Stimulated activated CD4-positive, alpha-beta T cell treated with anti-CD3 and anti-CD28 coated beads, Interleukin-12 subunit alpha, Interleukin-12 subunit beta, amount 100 ng/mL, for 24 hours (primary cell): ENCODE measurements around the gene MCRIP1.

Experiments
- DNase-seq, 2 experiments: peaks; one replicate each; pipeline ENCODE4 v3.0.0-alpha.2; 2020; ENCODE audit warnings: low read depth in 2 of 2

Gene MCRIP1

DNA sequence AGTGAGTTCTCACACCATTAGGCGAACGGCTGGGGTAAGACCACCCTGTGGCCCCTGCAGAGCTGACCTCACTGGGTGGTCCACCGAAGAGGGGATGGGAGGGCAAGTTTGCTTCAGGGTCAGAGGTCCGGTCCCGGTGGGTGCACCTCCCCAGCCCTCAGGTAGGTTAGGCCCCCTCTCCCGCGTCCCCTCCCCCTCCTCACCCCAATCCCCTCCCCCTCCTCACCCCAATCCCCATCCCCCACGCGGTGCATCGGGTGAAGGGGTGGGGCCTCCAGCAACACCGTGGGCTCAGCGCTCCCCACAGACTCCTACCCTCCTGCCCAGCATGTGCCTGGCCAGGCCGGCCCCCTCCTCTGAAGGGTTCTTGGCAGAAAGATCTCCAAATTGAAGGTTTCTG lies 13.4 kb downstream of the MCRIP1 start:
- DNase-seq: no peak

DNA sequence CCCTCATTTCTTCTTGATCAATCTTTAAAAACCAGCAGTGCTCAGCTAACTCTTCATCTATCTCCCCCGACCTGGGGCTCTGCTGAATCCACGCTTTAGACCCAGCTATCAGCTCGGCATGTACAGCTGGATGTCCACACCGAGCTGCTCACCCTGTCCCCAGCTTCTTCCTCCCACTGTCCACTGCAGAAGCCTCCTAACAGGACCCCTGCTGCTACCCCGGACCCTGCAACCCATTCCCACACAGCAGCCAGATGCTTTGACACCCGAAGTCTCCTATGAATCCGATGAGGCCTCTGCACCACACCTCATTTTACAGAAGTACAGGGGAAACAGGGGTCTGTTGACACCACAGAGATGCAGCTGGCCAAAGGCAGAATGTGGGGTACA lies 15.3 kb downstream of the MCRIP1 start:
- DNase-seq: no peak

DNA sequence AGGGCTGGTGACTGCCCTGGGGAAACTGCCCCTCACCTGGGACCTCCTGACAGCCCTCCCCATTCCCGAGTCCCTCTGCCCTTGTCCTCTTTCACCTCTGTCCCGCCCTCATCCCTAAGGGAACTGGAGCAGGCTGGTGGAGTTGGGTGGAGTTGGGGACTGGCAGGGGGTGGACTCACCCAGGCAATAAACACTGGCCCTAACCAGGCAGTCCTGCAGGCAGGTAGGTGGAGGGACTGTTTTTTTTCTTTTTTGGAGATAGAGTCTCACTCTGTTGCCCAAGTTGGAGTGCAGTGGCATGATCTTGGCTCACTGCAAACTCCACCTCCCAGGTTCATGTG lies 17.5 kb downstream of the MCRIP1 start:
- no peak for DNase-seq

DNA sequence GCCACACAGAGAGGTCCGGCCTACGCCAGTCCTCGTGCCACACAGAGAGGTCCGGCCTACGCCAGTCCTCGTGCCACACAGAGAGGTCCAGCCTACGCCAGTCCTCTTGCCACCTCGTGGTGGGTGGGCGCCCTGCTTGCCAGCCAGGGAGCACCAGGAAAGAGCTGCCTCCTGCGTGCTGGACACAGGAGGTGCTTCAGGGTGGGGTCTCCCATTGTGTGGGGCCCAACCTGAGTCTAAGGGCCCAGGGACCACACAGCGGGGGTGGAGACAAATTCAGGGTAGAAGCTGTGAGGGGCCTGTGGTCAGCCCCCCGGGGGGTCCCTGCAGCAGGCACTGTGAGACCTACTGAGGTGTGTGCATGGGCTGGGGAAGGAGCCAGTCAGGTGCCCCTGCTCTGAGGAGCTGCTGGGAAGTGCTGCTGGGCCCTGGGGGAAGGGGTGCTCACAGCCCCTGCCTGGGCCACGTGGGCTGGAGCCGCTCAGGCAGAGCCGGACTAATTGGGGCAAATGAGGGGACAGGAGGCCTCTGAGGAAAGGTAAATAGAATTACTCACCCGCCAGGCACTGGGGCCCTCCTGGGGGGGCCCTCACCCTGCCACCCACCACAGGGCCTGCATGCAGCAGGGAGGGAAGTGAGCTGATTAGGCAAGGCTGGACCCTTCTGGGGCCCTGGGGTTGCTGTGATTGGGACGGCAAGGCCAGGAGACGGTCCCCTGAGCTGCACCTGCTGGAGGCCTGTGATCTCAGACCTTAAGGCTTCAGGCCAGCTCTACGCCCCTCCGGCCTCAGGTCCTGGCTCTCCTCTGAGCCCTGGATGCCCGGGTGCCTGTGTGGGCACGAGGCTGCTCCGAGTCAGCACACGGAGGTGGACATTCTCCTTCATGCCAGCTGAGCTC lies 18.1 kb downstream of the MCRIP1 start:
- DNase-seq: no peak

DNA sequence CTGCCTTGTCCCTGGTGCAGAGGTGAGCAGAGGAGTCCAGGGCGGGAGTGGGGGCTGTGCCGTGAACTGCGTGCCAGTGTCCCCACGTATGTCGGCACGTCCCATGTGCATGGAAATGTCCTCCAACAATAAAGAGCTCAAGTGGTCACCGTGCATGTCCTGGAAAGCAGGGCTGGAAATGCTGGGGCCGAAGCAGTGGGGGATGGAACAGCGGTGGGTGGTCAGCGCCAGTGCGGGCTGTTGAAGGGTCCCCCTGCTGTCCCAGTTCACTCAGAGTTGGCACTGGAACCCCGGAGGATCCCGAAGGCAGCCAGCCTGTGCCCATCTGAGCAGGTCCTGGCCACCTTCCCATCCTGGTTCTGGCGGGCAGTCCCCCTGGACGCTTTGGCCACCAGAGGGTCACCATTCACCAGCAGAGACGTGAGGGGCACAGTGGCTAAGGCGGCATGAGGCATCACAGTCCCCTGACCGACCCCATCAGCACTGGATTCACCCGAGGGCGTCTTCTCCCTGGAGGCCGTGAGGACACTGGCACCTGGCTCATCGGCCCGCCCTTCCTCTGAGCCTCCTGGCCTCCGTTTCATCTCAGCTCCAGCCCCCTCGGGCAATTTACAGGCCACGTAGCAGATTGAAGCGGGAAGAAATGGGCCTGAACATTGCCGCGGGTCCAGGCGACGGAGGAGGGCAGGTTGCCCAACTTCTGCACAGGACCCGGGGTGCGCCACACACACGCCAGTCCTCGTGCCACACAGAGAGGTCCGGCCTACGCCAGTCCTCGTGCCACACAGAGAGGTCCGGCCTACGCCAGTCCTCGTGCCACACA lies 19.0 kb downstream of the MCRIP1 start:
- no peak for DNase-seq

DNA sequence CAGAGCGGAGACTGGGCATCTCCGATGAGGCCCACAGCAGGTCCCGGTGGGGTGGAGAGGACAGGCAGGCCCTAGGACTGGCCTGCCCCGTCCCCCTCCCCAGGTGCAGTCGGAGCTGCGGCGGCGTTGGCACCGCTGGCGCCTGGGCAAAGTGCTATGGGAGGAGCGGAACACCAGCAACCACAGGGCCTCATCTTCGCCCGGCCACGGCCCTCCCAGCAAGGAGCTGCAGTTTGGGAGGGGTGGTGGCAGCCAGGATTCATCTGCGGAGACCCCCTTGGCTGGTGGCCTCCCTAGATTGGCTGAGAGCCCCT lies 19.8 kb downstream of the MCRIP1 start:
- no peak for DNase-seq

DNA sequence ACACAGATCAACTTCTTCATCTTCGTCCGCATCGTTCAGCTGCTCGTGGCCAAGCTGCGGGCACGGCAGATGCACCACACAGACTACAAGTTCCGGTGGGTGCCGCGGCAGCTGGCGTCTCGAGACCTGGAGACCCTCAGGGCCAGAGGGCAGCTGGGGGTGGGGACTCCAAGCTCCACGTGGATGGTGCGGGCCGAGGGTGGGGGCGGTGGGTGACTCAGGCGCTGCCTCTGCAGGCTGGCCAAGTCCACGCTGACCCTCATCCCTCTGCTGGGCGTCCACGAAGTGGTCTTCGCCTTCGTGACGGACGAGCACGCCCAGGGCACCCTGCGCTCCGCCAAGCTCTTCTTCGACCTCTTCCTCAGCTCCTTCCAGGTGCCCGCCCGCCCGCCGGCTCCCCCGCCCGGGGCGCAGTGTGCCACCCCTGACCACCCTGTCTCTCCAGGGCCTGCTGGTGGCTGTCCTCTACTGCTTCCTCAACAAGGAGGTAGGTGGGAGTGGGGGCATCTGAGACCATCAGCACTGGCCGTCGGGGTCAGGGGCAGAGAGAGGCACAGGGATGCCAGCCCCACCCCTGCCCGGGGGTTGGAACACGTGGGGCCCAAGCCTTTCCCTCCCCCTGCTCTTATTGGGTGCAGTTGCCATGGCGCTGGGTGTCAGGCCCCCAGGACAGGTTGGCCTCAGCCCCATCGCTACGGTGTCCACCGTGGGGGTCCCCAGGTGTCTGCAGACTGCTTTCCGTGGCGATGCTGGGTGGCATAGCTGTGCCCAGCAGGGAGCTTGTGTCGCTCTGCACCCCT lies 20.3 kb downstream of the MCRIP1 start:
- DNase-seq: no peak

DNA sequence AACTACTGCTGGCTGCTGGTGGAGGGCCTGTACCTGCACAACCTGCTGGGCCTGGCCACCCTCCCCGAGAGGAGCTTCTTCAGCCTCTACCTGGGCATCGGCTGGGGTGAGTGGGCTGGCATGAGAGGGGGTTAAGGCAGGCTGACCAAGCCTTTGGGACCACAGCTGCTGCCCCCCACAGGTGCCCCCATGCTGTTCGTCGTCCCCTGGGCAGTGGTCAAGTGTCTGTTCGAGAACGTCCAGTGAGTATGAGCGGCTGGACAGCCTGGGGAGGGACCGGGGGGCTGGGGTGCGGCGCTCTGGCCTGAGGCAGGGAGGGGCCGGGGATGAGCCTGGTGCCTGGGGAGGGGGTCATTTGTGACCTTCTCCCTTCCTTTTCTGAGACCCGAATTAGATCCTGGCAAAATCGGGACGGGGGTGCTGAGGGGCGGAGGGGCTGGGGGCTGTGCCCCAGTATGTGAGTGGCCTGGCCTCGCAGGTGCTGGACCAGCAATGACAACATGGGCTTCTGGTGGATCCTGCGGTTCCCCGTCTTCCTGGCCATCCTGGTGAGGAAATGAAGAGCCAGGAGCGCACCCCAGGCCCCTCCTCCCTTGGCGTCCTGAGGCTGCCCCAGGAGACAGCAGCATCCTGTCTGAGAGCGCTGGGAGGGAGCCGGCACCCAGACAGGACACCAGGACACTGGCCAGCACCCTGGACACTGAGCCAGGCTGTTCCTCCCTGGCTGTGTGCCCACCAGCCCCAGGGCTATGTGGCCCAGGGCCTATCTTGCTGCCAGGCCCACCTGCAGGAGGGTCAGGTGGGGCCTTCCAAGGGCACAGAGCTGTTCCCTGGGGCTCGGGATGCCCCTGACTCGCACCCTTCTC lies 21.2 kb downstream of the MCRIP1 start:
- DNase-seq: no peak

DNA sequence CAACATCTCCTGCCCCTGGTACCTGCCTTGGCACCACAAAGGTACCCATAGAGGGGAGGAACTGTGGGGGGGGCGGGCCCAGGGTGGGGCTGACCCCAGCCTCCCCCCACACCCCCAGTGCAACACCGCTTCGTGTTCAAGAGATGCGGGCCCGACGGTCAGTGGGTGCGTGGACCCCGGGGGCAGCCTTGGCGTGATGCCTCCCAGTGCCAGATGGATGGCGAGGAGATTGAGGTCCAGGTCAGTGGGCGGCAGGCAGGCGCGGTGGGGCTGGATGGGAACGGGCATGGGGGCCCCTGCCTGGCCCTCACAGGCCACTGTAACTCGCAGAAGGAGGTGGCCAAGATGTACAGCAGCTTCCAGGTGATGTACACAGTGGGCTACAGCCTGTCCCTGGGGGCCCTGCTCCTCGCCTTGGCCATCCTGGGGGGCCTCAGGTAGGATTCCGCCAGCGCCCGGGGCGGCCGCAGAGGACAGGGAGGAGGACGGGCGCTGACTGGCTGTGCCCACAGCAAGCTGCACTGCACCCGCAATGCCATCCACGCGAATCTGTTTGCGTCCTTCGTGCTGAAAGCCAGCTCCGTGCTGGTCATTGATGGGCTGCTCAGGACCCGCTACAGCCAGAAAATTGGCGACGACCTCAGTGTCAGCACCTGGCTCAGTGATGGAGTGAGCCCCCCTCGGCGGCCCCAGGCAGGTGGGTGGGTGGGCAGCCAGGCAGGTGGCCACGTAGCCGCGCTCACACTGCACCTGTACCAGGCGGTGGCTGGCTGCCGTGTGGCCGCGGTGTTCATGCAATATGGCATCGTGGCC lies 22.0 kb downstream of the MCRIP1 start:
- DNase-seq: no peak

DNA sequence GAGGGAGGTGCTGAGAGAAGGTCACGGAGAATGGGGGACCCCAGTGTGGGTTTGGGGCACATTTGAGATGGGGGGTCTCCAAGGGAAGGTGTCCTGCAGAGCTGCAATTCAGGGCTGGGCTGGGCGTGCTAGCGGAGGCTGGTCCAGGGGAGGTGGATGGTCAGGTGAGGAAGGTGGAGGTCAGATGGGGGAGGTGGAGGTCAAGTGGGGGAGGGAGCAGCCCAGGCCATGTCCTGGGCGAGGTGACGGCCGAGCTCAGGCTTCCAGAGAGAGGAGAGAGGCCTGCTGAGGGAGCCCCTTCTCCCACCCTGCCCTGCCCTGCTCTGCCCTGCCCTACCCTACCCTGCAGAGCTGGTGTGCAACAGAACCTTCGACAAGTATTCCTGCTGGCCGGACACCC lies 22.6 kb downstream of the MCRIP1 start:
- DNase-seq: no peak

DNA sequence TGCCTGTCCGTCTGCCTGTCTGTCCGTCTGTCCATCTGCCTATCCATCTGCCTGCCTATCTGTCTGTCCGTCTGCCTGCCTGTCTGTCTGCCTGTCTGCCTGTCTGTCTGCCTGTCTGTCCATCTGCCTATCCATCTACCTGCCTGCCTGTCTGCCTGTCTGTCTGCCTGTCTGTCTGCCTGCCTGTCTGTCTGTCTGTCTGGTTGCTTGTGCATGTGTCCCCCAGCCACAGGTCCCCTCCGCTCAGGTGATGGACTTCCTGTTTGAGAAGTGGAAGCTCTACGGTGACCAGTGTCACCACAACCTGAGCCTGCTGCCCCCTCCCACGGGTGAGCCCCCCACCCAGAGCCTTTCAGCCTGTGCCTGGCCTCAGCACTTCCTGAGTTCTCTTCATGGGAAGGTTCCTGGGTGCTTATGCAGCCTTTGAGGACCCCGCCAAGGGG lies 23.5 kb downstream of the MCRIP1 start:
- DNase-seq: no peak

DNA sequence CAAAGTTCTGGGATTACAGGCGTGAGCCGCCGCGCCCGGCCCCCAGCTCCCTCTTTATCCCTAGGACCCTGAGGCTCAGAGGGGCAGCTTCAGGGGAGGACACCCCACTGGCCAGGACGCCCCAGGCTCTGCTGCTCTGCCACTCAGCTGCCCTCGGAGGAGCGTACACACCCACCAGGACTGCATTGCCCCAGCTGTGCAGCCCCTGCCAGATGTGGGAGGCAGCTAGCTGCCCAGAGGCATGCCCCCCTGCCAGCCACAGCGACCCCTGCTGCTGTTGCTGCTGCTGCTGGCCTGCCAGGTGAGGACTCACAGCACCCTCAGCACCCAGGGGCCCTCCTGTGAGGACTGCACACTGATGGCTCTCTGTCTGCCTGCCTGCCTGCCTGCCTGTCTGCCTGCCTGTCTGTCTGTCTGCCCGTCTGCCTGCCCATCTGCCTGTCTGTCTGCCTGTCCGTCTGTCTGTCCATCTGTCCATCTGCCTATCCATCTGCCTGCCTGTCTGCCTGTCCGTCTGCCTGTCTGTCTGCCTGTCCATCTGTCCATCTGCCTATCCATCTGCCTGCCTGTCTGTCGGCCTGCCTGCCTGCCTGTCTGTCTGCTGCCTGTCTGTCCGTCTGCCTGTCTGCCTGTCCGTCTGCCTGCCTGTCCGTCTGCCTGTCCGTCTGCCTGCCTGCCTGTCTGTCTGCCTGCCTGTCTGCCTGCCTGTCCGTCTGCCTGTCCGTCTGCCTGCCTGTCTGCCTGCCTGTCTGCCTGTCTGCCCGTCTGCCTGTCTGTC lies 24.1 kb downstream of the MCRIP1 start:
- no peak for DNase-seq

DNA sequence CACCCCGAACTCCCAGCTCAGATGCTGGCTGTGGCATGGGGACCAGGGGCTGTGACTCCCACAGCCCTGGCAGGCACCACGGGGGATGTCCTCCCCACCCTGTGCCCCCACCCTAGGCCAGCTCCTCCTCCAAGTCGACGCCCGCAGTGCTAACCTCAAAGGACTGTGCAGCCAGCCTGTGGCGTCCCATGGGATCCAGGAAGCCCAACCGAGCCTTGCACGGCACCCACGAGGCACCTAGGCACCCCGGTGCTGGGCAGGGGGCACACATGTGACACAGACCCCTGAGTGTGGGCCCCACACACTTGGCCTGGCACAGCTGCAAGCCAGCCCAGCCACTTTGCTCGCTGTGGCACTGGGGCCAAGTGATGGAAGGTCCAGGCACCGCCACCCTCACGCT lies 25.3 kb downstream of the MCRIP1 start:
- DNase-seq: no peak

DNA sequence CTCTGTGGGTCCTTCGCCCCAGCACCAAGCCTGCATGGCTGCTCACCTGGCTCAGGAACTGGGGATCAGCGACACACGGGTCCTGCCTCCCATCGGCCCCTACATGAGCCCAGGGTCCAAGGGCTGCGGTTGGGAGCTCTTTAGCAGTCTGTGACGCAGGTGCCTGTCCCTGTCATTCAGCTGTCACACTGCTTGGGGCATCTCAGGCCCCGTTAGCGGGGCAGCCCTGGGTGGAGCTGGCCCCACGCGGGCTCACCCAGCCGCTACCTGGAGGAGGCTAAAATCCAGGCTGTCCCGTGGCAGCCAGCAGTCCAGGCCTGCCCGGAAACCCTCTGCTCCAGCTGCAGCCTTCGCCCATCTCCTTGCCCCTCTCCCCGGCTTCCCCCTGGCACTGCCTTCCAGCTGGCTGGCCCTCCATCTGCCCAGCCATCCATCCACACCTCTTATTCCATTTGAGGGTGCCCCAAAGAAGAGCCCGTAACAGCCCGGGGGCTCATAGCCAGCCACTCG lies 25.8 kb downstream of the MCRIP1 start:
- DNase-seq: no peak

DNA sequence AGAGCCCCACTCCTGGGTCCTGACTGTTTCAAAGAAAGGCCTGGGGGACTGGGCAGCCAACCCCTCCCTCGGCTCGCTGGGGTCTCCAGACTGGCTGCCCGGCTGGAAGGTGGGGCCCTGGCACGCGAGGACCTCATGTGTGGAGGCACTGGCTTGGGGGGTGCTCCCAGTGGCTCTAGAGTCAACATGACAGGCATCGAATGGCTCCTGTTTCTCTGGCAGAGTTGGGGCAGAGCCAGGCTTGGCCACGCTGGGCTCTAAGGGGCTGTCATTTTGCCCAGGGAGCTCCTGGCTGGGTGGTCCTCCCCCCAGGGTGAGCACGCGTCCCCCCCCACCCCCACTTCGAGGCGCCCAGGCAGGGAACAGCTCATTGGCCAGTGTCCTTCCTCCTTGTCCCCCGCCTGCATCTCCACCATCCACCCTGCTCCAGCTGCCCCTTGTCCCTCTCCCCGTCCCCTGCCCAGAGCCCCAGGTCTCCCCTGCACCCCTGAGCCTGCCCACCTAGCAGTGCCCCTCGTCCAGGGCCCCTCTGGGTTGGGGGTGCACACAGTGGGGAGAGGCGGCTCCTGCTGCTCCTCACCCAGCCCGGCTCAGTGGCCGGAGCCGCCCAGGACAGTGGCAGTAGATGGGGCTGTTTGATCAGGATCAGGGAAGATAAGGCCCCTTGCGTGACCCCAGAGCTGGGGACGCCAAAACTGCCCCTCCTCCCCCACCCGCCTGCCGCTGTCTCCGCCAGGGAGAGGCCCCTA lies 26.5 kb downstream of the MCRIP1 start:
- DNase-seq: no peak

DNA sequence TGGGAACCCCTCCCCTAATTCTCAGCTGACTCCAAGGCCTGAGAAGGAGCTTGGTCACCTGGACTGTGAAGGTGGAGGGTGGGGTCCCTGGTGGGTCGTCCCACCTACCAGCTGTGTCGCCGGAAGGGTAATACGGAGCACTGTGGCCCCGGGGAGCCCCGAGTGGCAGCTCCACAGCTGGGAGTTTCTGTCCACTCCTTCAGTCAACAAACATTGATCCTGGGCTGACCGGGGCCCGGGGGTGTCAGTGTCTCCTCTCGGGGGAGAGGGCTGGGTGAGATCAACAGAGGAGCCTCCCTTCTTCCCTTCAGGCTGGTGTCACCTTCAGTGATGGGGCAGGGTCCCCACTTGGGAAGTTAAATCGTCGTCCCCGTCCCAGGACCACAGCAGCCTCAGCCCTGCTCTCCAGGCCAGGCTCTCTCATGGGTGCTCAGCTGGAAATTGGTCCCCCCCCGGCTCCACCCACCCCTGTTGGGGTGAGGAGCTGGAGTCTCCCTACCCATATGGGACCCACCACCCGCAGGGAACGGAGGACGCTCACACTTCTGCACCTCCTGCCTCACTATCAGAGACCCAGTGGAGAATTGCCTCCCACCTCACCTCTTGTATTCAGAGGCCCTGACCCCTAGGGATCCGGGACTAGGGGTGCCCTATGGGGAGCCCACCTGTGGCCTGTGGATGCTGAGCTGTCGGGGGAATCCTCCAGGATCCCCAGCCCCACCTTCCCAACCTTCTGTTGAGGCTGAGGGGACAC lies 27.2 kb downstream of the MCRIP1 start:
- no peak for DNase-seq

DNA sequence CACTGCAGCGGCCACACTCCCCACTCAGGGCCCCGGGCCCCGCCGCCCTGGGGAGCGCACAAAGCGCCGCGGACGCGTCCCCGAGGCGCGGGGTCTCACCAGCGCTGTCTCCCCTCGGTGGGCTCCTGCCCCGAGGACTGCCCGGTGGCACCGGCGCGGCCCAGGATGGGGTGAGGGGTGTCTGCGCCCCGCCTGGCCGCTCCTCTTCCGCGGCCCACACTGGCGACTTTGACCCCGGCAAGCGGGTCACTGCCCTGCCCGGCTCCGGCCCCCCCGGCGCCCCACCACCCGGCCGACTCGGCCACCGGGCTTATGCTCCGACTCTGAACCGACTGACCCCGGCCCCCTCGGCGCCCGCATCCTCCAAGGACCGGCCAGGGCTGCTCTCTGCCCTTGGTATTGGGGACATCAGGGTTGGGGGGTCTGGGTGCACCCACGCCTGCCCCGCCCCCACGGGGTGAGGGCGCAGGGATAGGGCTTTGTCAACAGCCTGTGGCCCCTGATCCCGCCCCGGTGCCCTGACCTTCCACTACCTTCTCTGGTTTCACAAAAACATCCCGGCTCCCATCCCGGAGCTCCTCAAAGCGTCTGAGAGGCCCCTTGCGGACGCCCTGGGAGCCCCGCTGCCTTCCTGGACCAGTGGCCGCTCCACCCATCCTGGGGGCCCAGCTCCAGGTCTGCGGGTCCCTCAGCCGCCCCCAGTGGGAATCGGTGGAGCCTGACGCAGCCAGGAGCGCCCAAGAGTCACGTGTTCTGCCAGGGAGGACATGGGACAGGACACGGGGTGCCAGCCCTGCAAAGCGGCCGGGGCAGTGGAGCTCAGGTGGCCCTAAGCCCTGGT lies 28.3 kb downstream of the MCRIP1 start:
- DNase-seq: no peak
